Posterior cingulate gyrus (tissue), 11 donors: ENCODE data around the gene ATP5IF1.

Source experiments
- DNase-seq, 10 donors: peaks; one replicate each; pipeline versions ENCODE4 v3.0.0 to v3.0.0-alpha.2; 2020 to 2021; ENCODE audit warnings: mixed read lengths in 3 of 10
- intact Hi-C: fragments of 100-400 bp; cut with DNase I; formaldehyde crosslinking; loops from one replicate; pipeline ENCODE4 v1.15.1; 2023

ATP5IF1 gene

GRCh38 chr1:28235755-28236655, at the start of gene ATP5IF1:
ATP5IF1 (plus strand) TSS chr1:28236124; CDS start chr1:28236184, 60 bp downstream.
- intact Hi-C loops: no loop called here
- DNase-seq: peak; percentile 96 to 100 (median 99)

DNA sequence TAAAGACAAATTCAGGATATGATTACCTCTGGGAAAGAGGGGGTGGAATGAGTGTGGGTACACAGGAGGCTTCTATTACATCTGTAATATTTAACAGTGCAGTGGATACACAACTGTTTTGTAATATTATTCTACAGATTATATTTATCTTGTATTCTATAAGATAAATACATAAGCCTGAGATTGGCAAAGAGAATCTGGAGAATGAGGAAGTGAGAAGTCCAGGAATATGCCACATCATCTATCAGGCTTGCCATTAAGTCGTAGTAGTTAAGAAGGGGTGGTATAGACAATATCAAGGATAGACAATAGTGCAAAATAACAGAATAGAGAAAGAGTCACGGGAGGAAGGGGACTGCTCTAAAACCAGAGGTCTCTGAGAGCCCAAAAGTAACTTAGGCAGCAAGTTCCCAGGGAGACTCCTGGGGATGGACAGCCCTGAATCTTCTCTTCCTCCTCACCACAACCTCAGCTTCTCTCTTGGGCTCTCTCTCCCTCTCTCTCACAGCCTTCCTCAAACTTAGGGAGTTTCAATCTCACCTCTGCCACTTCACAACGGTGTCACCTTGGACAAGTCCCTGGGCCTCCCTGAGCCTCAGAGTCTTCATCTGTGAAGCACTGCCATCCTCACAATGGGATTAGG, 45.5 kb upstream of the ATP5IF1 start:
- intact Hi-C loops: no loop called here

GRCh38 chr1:28190996-28191645, 44.8 kb upstream of the ATP5IF1 start:
- peak in 1 of 10 donors; percentile 27 for DNase-seq
- intact Hi-C loops: no loop called here

More for the DNA sequence above, 45.5 kb upstream of the ATP5IF1 start:
- no peak for DNase-seq

GRCh38 chr1:28193701-28194161, 42.2 kb upstream of the ATP5IF1 start:
- intact Hi-C loops: no loop called here
- peak in 1 of 10 donors; percentile 35 for DNase-seq

GRCh38 chr1:28194326-28195035, 41.4 kb upstream of the ATP5IF1 start:
- no peak for DNase-seq
- intact Hi-C loops: no loop called here

DNA sequence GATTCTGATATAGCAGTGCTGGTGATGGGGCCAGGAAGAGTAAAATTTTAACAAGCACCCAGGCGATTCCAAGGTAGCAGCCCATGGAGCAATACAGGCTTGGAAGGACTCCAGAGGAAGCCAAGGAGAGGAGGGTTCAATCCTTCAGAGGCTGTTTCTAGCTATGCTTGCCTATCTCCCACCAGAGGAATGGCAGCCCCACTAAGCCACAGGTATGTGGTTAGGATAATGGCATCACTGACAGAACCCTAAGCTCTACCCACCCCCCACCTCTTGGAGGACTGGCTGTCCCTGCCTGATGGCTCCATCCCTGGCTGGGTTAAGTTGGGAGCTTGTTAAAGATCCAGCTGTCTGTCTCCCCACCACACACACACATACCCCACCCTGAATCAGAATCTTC, 40.1 kb upstream of the ATP5IF1 start:
- intact Hi-C loops: no loop called here
- DNase-seq: peak in 1 of 10 donors; percentile 16

- intact Hi-C loops: no loop called here
- peak in 1 of 10 donors; percentile 46 for DNase-seq
These were observed 39.6 kb upstream of the ATP5IF1 start for GRCh38 chr1:28196330-28196729.

- intact Hi-C loops: no loop called here
- peak in 1 of 10 donors; percentile 14 for DNase-seq
These were observed 38.1 kb upstream of the ATP5IF1 start for GRCh38 chr1:28197682-28198415.

- intact Hi-C loops: no loop called here
- no peak for DNase-seq
These were observed 36.3 kb upstream of the ATP5IF1 start for GRCh38 chr1:28199328-28200233.

- intact Hi-C loops: no loop called here
- no peak for DNase-seq
These were observed 35.6 kb upstream of the ATP5IF1 start for GRCh38 chr1:28200234-28200873.

DNA sequence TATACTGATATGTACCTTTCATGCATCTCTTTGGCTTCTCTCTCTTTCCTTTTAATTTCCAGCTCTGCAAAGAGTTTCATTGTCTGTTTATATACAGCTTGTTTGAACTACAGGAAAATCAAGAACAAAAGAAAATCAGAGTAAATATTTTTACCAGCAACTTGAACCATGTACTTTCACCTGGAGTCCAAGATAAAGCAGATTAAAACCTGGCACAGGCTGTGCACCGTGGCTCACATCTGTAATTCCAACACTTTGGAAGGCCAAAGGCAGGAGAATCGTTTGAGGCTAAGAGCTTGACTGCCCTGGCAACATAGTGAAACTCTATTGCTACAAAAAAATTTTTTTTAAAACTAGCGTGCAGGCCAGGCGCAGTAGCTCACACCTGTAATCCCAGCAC, 30.7 kb upstream of the ATP5IF1 start:
- intact Hi-C loops: no loop called here
- no peak for DNase-seq

GRCh38 chr1:28208818-28209441, 27.0 kb upstream of the ATP5IF1 start:
- peak in 6 of 10 donors; percentile 58 to 94 (median 69) for DNase-seq
- intact Hi-C loops: loop anchor here (1.0 kb wide), 1 partner anchor 118 kb away; no protein-coding TSS in a partner anchor

- no peak for DNase-seq
- intact Hi-C loops: loop anchor here (1.0 kb wide), 1 partner anchor 118 kb away; no protein-coding TSS in a partner anchor
These were observed 26.2 kb upstream of the ATP5IF1 start for GRCh38 chr1:28209700-28210099.

- intact Hi-C loops: no loop called here
These were observed 22.6 kb upstream of the ATP5IF1 start for GRCh38 chr1:28213315-28213714.

GRCh38 chr1:28229089-28229488, 6.8 kb upstream of the ATP5IF1 start:
- DNase-seq: no peak
- intact Hi-C loops: no loop called here

More at GRCh38 chr1:28213315-28213714, 22.6 kb upstream of the ATP5IF1 start:
- DNase-seq: no peak

- no peak for DNase-seq
- intact Hi-C loops: no loop called here
These were observed 5.9 kb upstream of the ATP5IF1 start for GRCh38 chr1:28229996-28230395.

DNA sequence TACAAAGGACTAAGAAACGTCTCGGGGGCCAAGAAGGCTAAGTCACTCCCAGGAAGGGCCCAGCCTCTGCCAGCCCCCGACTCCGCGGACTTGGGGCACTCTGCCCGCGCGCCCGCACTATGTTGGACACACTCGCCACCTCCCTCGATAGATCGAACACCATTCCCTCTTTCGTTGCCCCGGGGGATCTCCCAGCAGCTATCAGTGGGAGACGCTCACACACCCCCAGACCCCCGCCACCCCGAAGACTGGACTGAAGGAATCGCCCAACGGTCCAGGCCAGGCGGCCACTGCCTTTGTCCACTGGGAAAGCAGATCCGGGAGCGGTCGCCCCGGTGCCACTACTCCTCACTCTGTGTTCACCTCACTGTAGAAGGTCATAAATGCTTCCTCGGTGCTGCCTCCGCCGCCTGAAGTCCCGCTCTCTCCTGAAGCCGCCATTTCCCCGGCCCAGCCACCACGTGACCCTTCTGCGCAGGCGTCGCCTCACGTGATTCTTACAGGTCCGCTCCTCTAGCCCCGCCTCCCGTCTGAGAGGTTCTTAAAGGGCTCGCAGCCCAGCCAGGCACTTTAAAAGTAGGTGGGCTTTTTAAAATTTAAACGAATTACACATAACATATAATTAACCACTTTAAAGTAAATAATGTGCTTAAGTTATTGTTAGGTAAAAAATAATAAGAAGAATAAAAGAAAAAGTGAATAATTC, 3.2 kb upstream of the ATP5IF1 start, which contains the start of gene DNAJC8:
Gene DNAJC8 (minus strand): TSS at position 472 of the 706 bp plus-strand sequence. CDS start 31 bp downstream, at position 441.
- intact Hi-C loops: loop anchor here (2.0 kb wide), 1 partner anchor 14 kb away; no protein-coding TSS in a partner anchor
- peak; percentile 91 to 99 (median 98) for DNase-seq
